GM10248 (cell line): ENCODE measurements around the gene BTNL8.

Experiments used
- CTCF ChIA-PET: fragments of 300-600 bp; sonication (Branson Sonifier 250); formaldehyde crosslinking; extraction: SDS; loops from one replicate; lab custom pipeline; 2021; ENCODE audit warnings: antibody characterized with exemption; lab: Yijun Ruan, JAX
- POLR2A ChIA-PET: fragments of 350-650 bp; sonication (Branson Sonifier 250); formaldehyde crosslinking; extraction: SDS; loops from one replicate; lab custom pipeline; 2020; ENCODE audit warnings: antibody characterized with exemption; lab: Yijun Ruan, JAX
- DNase-seq: peaks from one replicate; pipeline ENCODE4 v3.0.0; 2012; ENCODE audit errors: extremely low spot score
- CTCF ChIP-seq: IDR thresholded peaks from 2 replicates; pipeline ENCODE4 v1.5.1; 2012; ENCODE audit warnings: mild to moderate bottlenecking, low read depth; ENCODE audit errors: extremely low read depth, missing control alignments, control extremely low read depth

The BTNL8 gene

GRCh38 chr5:180908400-180908799 lies 9.4 kb downstream of the BTNL8 start:
- DNase-seq, result no peak
- no peak for TF ChIP-seq CTCF
- ChIA-PET POLR2A (no interaction called here), CTCF (no interaction called here)

- CTCF ChIA-PET, result no interaction called here
- no peak for DNase-seq
- POLR2A ChIA-PET, result no interaction called here
- TF ChIP-seq CTCF, result no peak
These were observed 10.2 kb downstream of the BTNL8 start for GRCh38 chr5:180908998-180909731.

GRCh38 chr5:180909782-180910181 lies 10.8 kb downstream of the BTNL8 start:
- no peak for DNase-seq
- no peak for TF ChIP-seq CTCF
- ChIA-PET POLR2A (no interaction called here), CTCF (no interaction called here)

- ChIA-PET CTCF (no interaction called here), POLR2A (no interaction called here)
- DNase-seq, result no peak
- TF ChIP-seq CTCF, result no peak
These were observed 11.2 kb downstream of the BTNL8 start for GRCh38 chr5:180910182-180910581.

GRCh38 chr5:180910735-180911134 lies 11.8 kb downstream of the BTNL8 start:
- no peak for TF ChIP-seq CTCF
- CTCF ChIA-PET, result no interaction called here
- POLR2A ChIA-PET, result no interaction called here
- no peak for DNase-seq

- CTCF ChIA-PET, result no interaction called here
- POLR2A ChIA-PET, result no interaction called here
- DNase-seq, result no peak
- no peak for TF ChIP-seq CTCF
These were observed 15.7 kb downstream of the BTNL8 start for GRCh38 chr5:180914646-180915045.

GRCh38 chr5:180915924-180916323 lies 17.0 kb downstream of the BTNL8 start:
- no peak for TF ChIP-seq CTCF
- no peak for DNase-seq
- ChIA-PET POLR2A (no interaction called here), CTCF (no interaction called here)
